ENCODE measurements around the gene SETD6.

The SETD6 gene

GRCh38 chr16:58511933-58512815 lies 3.1 kb upstream of the SETD6 start:
- Histone ChIP-seq H3K18ac (ENCODE audit: low read length) (peak overlapping the region; percentile 29), H3K4me1 (ENCODE audit: control insufficient read depth in 2 of 2, insufficient read depth in 1 of 2, low read depth in 1 of 2, low read length in 2 of 2) (peaks cover 0 to 9% of the 10 kb centered on the region in 2 donors), H3K79me1 (ENCODE audit: low read depth, low read length) (peaks cover 4% of the 10 kb centered on the region), H3K9ac (ENCODE audit: low read depth, low read length, poor library complexity) (peak overlapping the region; percentile 50), H3K4me3 (ENCODE audit: low read length in 2 of 2) (no peak overlapping the region), H2BK12ac (ENCODE audit: low read length) (no peak overlapping the region), H3K9me3 (replicated peaks in 1 of 2; ENCODE audit: control insufficient read depth in 2 of 2, insufficient read depth in 1 of 2, low read depth in 1 of 2, low read length in 2 of 2) (no peaks in the 10 kb centered on the region), H4K91ac (ENCODE audit: low read depth, low read length, poor library complexity) (no peak overlapping the region), H3K23ac (ENCODE audit: low read depth, low read length, poor library complexity) (peak overlapping the region; percentile 35), H2BK5ac (ENCODE audit: low read length) (peak overlapping the region; percentile 26), H3K4ac (ENCODE audit: low read length) (no peak overlapping the region), H3K27ac (replicated peaks; ENCODE audit: low read length) (no peak overlapping the region), H3K4me2 (ENCODE audit: insufficient read depth, low read length, poor library complexity, severe bottlenecking) (no peak overlapping the region), H2AK5ac (ENCODE audit: low read depth, low read length) (no peak overlapping the region), H2AFZ (ENCODE audit: low read length) (no peak overlapping the region), H4K8ac (ENCODE audit: low read depth, low read length) (peak overlapping the region; percentile 66), H2BK15ac (ENCODE audit: low read length) (no peak overlapping the region), H3K36me3 (replicated peaks in 1 of 2; ENCODE audit: control insufficient read depth in 2 of 2, insufficient read depth in 2 of 2, low read length in 2 of 2) (peaks cover 3 to 63% of the 10 kb centered on the region in 2 donors), H3K27me3 (ENCODE audit: control insufficient read depth in 3 of 3, insufficient read depth in 3 of 3, low read depth in 1 of 3, low read length in 3 of 3) (no peaks in the 10 kb centered on the region), H3K14ac (ENCODE audit: low read length) (peak overlapping the region; percentile 47), H2BK120ac (ENCODE audit: low read depth, low read length) (no peak overlapping the region)
- WGBS, 2 donors (ENCODE audit: extremely low coverage in 2 of 2, insufficient read length in 2 of 2, insufficient replicate concordance in 1 of 2), result no CpG with 5 or more reads among the region's 17 CpGs
- no peak for DNase-seq (ENCODE audit: low spot score)

DNA sequence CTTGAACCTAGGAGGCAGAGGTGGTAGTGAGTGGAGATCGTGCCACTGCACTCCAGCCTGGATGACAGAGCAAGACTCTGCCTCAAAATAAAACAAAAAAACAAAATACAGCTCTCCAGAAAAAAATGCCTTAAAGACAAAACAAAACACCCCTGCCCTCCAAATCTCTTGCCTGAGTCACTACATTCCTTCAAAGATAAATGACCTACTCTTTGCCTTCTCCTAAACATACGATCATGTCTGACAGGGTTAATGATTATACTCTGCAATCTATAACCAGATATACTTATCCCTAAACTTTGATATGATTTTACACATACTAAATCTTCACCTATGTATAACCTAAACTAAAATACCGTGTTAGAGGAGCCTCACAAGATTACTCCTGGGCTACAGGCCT lies 1.4 kb upstream of the SETD6 start:
- Histone ChIP-seq H3K4ac (ENCODE audit: low read length) (no peak overlapping the region), H2BK12ac (ENCODE audit: low read length) (no peak overlapping the region), H3K79me1 (ENCODE audit: low read depth, low read length) (peaks cover 4% of the 10 kb centered on the region), H2BK120ac (ENCODE audit: low read depth, low read length) (no peak overlapping the region), H2BK5ac (ENCODE audit: low read length) (no peak overlapping the region), H3K9me3 (replicated peaks in 1 of 2; ENCODE audit: control insufficient read depth in 2 of 2, insufficient read depth in 1 of 2, low read depth in 1 of 2, low read length in 2 of 2) (no peaks in the 10 kb centered on the region), H3K27ac (replicated peaks; ENCODE audit: low read length) (no peak overlapping the region), H3K4me1 (ENCODE audit: control insufficient read depth in 2 of 2, insufficient read depth in 1 of 2, low read depth in 1 of 2, low read length in 2 of 2) (peaks cover 0 to 9% of the 10 kb centered on the region in 2 donors), H2BK15ac (ENCODE audit: low read length) (no peak overlapping the region), H3K27me3 (ENCODE audit: control insufficient read depth in 3 of 3, insufficient read depth in 3 of 3, low read depth in 1 of 3, low read length in 3 of 3) (no peaks in the 10 kb centered on the region), H2AFZ (ENCODE audit: low read length) (no peak overlapping the region), H2AK5ac (ENCODE audit: low read depth, low read length) (no peak overlapping the region), H3K23ac (ENCODE audit: low read depth, low read length, poor library complexity) (no peak overlapping the region), H3K4me2 (ENCODE audit: insufficient read depth, low read length, poor library complexity, severe bottlenecking) (no peak overlapping the region), H3K14ac (ENCODE audit: low read length) (no peak overlapping the region), H4K91ac (ENCODE audit: low read depth, low read length, poor library complexity) (no peak overlapping the region), H3K4me3 (ENCODE audit: low read length in 2 of 2) (no peak overlapping the region), H4K8ac (ENCODE audit: low read depth, low read length) (no peak overlapping the region), H3K36me3 (replicated peaks in 1 of 2; ENCODE audit: control insufficient read depth in 2 of 2, insufficient read depth in 2 of 2, low read length in 2 of 2) (peaks cover 10 to 79% of the 10 kb centered on the region in 2 donors), H3K9ac (ENCODE audit: low read depth, low read length, poor library complexity) (no peak overlapping the region), H3K18ac (ENCODE audit: low read length) (no peak overlapping the region)
- no CpG with 5 or more reads among the region's 3 CpGs for WGBS, 2 donors (ENCODE audit: extremely low coverage in 2 of 2, insufficient read length in 2 of 2, insufficient replicate concordance in 1 of 2)
- no peak for DNase-seq (ENCODE audit: low spot score)

DNA sequence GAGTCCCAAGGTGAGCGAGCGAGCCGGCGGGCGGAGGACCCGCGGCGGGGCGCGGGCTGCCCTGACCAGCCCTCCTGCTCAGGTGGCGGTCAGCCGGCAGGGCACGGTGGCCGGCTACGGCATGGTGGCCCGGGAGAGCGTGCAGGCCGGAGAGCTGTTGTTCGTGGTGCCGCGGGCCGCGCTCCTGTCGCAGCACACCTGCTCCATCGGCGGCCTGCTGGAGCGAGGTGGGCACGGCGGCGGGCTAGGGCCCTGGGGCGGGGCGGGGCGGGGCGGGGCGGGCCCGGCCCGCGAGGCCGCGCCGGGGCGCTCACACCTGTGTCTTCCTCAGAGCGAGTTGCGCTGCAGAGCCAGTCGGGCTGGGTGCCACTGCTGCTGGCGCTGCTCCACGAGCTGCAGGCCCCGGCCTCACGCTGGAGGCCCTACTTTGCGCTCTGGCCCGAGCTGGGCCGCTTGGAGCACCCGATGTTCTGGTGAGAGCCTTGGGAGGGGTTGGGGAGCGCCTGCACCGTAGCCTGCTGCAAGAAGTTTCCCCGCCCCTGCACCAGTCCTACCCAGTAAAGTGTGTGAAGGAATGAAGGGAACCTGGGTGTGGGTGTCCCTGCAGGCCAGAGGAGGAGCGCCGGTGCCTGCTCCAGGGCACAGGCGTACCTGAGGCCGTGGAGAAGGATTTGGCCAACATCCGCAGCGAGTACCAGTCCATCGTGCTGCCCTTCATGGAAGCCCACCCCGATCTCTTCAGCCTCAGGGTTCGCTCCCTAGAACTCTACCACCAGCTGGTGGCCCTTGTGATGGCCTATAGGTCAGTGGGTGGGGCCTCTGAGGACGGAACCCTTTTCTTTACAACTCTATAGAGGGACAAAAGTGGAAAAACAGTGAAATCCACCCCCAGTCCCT lies 802 bp downstream of the SETD6 start:
- peak overlapping the region; percentile 32 for H3K27ac ChIP-seq (replicated peaks; ENCODE audit: low read length)
- H2BK5ac ChIP-seq (ENCODE audit: low read length), result peak overlapping the region; percentile 59

GRCh38 chr16:58516768-58517107 lies 1.4 kb downstream of the SETD6 start:
- Histone ChIP-seq H3K27ac (replicated peaks; ENCODE audit: low read length) (no peak overlapping the region), H2BK12ac (ENCODE audit: low read length) (no peak overlapping the region), H2AFZ (ENCODE audit: low read length) (no peak overlapping the region), H2BK120ac (ENCODE audit: low read depth, low read length) (no peak overlapping the region), H3K18ac (ENCODE audit: low read length) (no peak overlapping the region), H3K9ac (ENCODE audit: low read depth, low read length, poor library complexity) (no peak overlapping the region), H3K4me1 (ENCODE audit: control insufficient read depth in 2 of 2, insufficient read depth in 1 of 2, low read depth in 1 of 2, low read length in 2 of 2) (peaks cover 0 to 9% of the 10 kb centered on the region in 2 donors), H3K27me3 (ENCODE audit: control insufficient read depth in 3 of 3, insufficient read depth in 3 of 3, low read depth in 1 of 3, low read length in 3 of 3) (no peaks in the 10 kb centered on the region), H2AK5ac (ENCODE audit: low read depth, low read length) (no peak overlapping the region), H2BK5ac (ENCODE audit: low read length) (no peak overlapping the region), H3K9me3 (replicated peaks in 1 of 2; ENCODE audit: control insufficient read depth in 2 of 2, insufficient read depth in 1 of 2, low read depth in 1 of 2, low read length in 2 of 2) (no peaks in the 10 kb centered on the region), H4K91ac (ENCODE audit: low read depth, low read length, poor library complexity) (no peak overlapping the region), H2BK15ac (ENCODE audit: low read length) (no peak overlapping the region), H3K23ac (ENCODE audit: low read depth, low read length, poor library complexity) (no peak overlapping the region), H4K8ac (ENCODE audit: low read depth, low read length) (no peak overlapping the region), H3K4me3 (ENCODE audit: low read length in 2 of 2) (no peak overlapping the region), H3K36me3 (replicated peaks in 1 of 2; ENCODE audit: control insufficient read depth in 2 of 2, insufficient read depth in 2 of 2, low read length in 2 of 2) (peaks cover 23 to 85% of the 10 kb centered on the region in 2 donors), H3K4ac (ENCODE audit: low read length) (no peak overlapping the region), H3K14ac (ENCODE audit: low read length) (no peak overlapping the region), H3K4me2 (ENCODE audit: insufficient read depth, low read length, poor library complexity, severe bottlenecking) (no peak overlapping the region), H3K79me1 (ENCODE audit: low read depth, low read length) (peaks cover 4% of the 10 kb centered on the region)
- no CpG with 5 or more reads among the region's 4 CpGs for WGBS, 2 donors (ENCODE audit: extremely low coverage in 2 of 2, insufficient read length in 2 of 2, insufficient replicate concordance in 1 of 2)
- DNase-seq (ENCODE audit: low spot score), result no peak

More for the DNA sequence above, 802 bp downstream of the SETD6 start:
- Histone ChIP-seq H3K18ac (ENCODE audit: low read length) (peak overlapping the region; percentile 93), H4K91ac (ENCODE audit: low read depth, low read length, poor library complexity) (no peak overlapping the region), H3K4me1 (ENCODE audit: control insufficient read depth in 2 of 2, insufficient read depth in 1 of 2, low read depth in 1 of 2, low read length in 2 of 2) (peaks cover 0 to 9% of the 10 kb centered on the region in 2 donors), H2BK120ac (ENCODE audit: low read depth, low read length) (no peak overlapping the region), H2BK15ac (ENCODE audit: low read length) (no peak overlapping the region), H3K4me2 (ENCODE audit: insufficient read depth, low read length, poor library complexity, severe bottlenecking) (peak overlapping the region; percentile 99), H3K23ac (ENCODE audit: low read depth, low read length, poor library complexity) (peak overlapping the region; percentile 83), H3K27me3 (ENCODE audit: control insufficient read depth in 3 of 3, insufficient read depth in 3 of 3, low read depth in 1 of 3, low read length in 3 of 3) (no peaks in the 10 kb centered on the region), H2AK5ac (ENCODE audit: low read depth, low read length) (peak overlapping the region; percentile 53), H3K79me1 (ENCODE audit: low read depth, low read length) (peaks cover 4% of the 10 kb centered on the region), H2BK12ac (ENCODE audit: low read length) (no peak overlapping the region), H3K4ac (ENCODE audit: low read length) (no peak overlapping the region), H3K4me3 (ENCODE audit: low read length in 2 of 2) (peak overlapping the region; percentile 43 to 96), H3K9me3 (replicated peaks in 1 of 2; ENCODE audit: control insufficient read depth in 2 of 2, insufficient read depth in 1 of 2, low read depth in 1 of 2, low read length in 2 of 2) (no peaks in the 10 kb centered on the region), H4K8ac (ENCODE audit: low read depth, low read length) (no peak overlapping the region), H3K9ac (ENCODE audit: low read depth, low read length, poor library complexity) (peak overlapping the region; percentile 95), H2AFZ (ENCODE audit: low read length) (peak overlapping the region; percentile 68), H3K36me3 (replicated peaks in 1 of 2; ENCODE audit: control insufficient read depth in 2 of 2, insufficient read depth in 2 of 2, low read length in 2 of 2) (peaks cover 20 to 85% of the 10 kb centered on the region in 2 donors), H3K14ac (ENCODE audit: low read length) (peak overlapping the region; percentile 97)
- no peak for DNase-seq (ENCODE audit: low spot score)
- WGBS, 2 donors (ENCODE audit: extremely low coverage in 2 of 2, insufficient read length in 2 of 2, insufficient replicate concordance in 1 of 2), result no CpG with 5 or more reads among the region's 66 CpGs
